GM18951 (cell line): Measurements from ENCODE around the gene PRKG1.

Experiments
- POLR2A ChIP-seq: IDR thresholded peaks from 4 replicates; pipeline ENCODE4 v1.6.1; 2011; ENCODE audit warnings: mild to moderate bottlenecking; ENCODE audit not compliant: insufficient read length, insufficient read depth; ENCODE audit errors: extremely low read depth
- in situ Hi-C: fragments of 300-500 bp; cut with MboI; formaldehyde crosslinking; loops from one replicate; pipeline ENCODE4 v1.12.0; 2022; ENCODE audit warnings: low sequenced_read_pairs, mixed read lengths, inconsistent platforms; ENCODE audit not compliant: unreplicated experiment

PRKG1 gene

DNA sequence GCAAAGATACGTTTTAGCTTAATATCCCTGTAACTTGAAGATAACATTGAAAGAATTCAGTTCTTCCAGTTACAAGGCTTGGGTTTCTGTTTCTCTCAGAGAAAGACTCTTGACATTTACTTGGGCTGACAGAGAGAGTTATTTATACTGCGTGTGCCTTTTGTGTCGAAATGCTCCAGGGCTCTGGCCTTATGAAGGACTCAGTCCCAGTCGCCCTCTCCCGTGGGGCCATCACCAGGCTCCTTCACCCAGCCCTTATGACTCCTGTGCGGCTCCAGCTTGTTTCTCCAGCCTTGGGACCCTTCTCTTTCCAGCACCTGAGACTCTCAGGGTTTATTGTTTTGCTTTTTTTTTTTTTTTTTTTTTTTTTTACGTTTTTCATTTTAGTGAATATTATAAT, 997.5 kb downstream of the PRKG1 start:
- no peak for TF ChIP-seq POLR2A
- in situ Hi-C loops, result no loop called here

DNA sequence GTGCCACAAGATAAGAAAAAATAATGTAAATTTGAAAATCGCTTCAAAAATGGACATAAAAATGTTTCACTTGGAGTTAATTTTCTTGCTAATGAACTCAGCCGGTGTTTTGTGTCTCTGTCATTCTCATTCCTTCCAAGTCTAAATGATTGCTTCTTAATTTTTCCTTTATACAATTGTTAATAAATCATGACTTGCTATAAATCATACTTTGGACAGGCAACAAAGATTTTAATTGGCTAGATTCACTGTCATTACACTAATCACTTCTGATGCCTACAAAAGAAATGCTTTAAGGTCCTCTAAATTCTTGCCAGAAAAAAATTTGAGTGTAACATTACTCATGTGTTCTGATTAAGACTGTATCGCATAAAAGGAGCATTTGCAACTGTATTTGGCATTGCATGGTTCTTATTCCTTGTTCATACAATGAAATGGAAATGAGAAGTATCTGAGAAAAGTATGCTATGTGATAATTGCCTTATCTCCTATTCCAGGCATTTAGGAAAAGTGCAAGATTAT, 1000.3 kb downstream of the PRKG1 start:
- in situ Hi-C loops, result no loop called here
- no peak for TF ChIP-seq POLR2A

DNA sequence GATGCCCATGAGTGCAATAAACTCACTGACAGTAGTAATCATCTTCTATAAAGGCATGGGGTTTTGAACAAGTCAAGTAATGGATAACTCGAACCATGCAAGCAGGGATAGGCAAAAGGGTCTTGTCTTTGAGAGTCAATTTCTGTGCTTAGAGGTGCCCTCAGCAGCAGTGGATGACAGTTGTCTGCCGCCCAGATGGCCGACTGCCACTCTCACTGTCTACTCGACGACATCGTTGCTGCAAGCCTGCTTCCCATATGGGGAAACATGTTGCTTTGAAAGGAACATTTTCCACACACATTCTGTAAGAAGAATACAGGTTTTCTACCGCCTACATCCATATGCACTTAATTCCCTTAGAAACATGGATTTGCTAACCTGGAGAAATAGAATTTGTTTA, 1003.5 kb downstream of the PRKG1 start:
- in situ Hi-C loops, result no loop called here
- no peak for TF ChIP-seq POLR2A

DNA sequence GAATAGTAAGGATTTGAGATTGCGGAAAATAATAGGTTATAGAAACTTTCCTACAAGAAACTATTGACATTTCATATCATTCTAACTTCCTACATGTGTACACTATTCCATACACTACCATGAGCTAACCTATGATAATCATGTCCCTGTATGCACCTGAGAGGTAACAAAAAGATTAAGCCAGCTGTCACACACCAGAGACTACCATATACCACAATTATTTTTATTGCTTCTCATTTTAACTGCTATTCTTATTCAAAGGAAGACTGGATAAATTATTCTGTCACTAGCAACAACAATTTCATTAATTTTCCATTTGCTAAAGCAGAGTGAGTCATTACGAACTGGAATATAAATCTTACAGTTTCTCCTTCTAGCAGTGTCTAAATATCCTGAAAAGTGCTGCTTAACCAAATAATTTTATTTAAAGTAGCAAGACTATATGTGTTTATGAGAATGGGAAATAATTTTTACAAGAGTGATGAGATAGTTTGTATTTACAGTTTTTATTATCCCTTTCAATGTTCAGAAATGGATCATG, 1004.2 kb downstream of the PRKG1 start:
- in situ Hi-C loops, result no loop called here
- no peak for TF ChIP-seq POLR2A

DNA sequence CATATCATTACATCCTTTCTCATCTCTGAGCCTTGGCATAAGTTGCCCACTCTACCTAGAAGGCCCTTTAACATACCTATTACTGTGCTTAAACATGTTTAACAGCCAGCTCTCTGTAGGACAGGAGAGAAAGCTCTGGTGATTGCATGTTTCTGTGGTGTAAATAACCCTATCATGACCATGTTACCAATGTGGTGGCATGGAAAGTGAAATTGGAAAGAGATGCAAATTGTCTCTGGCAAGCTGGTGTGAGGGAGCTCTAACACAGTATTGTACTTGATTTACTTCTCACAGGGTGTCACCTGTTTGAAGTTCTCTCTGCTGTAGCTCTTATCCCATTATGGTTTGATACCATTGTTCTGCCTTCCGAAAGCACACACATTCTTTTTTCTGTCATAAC, 1008.0 kb downstream of the PRKG1 start:
- TF ChIP-seq POLR2A, result no peak
- in situ Hi-C loops, result no loop called here

DNA sequence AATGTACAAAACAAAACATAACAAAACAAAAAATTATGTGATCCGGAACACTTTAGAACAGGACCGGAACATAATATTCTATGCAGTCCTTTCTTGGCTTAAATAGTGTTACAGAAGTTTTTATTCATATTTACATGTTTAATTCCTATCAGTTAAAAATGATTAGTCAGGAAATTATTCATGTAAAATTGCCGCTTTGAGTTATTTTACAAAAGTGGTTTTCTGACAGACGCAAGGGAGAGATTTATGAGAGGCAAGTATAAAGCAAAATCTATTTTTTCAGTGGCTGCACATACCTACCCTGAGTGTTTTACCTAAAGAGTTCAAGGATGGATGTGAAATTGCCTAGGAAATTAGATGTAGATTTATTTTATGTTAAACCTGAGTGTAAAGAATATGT, 1009.1 kb downstream of the PRKG1 start:
- TF ChIP-seq POLR2A, result no peak
- in situ Hi-C loops, result no loop called here

DNA sequence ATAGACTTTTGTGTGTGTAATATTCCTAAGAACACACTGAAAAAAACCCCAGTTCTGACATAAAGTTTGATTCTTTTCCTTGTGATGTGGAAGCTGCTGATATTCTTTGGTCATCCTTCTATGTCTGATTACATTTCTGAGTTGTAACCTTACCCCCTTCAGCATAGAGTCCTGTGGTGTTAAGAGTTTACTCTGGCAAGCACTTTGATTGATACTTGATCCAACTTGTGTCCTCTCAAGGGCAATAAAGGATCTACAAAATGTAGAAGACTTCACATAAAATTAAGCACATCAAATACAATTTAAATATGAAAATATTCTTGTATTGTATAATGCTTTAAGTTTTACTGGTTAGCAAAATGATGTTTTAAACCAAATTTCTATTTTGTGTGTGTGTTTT, 1018.1 kb downstream of the PRKG1 start:
- TF ChIP-seq POLR2A, result no peak
- in situ Hi-C loops, result no loop called here

DNA sequence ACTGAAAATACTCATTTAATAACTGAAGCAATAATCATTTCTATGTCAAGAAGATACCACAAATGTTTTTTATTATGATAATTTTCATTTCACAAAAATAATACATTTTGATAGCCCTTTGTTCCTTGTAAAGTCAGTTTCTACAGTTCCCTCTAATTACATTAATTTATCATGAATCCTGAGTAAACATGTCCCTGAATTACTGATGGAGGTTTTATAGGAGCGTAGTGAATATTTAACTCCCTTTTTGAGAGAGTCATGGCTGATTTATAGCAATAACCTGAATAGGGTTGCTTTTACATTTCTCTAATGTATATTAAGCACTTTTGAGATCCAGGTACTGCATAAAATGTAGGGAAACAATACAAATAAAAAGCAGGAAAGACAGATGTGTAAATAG, 1023.8 kb downstream of the PRKG1 start:
- in situ Hi-C loops, result no loop called here
- no peak for TF ChIP-seq POLR2A

DNA sequence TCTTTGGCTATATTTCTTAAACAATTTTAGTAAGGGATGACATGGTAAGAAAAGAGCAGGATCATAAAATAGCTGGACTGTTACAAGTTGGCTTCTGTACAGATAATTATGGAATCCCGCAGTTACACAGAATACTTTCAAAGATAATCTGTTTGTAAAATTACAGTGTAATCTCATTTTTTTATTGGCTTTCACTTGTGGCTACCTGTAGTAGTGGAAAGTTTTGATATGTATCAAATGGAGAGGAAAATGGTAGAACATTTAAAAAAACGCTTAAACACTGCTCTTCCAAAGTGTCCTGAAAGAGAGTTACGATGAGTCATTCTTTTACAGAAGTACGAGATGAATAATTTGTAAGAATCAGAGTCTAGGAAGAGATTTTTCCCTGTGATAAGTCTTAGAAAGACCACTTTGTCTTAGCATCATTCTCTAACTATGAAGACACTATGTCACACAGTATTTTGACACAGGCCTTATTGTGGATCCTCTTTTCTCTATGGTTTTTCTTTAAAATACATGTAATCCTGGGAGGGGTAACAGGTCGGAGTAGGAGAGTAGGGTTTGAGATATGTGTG, 1024.8 kb downstream of the PRKG1 start:
- no peak for TF ChIP-seq POLR2A
- in situ Hi-C loops, result no loop called here

DNA sequence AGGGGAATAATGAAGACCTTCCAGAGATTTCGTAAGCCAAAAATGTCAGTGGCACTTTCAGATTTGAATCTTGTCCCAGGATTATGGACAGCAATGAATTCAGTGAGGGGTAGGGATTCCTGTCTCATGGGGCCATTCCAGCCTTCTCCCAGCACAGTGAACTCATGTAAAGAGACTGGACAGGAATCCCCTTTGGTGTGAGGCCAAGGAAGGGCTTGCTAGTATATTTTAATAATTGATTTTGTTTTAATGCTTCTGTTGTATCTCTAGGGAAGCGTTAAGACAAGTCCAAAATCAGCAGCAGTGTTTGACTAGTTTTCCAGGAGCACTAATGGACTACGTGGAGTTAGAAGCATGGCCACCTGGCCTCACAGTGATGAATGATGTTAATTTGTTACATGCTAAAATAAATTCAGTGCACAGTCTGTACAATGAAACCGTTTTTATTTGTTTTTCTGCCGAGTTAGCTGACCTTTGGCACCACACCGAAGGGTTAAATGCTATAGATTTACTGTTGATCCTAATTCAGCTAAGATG, 1025.8 kb downstream of the PRKG1 start:
- no peak for TF ChIP-seq POLR2A
- in situ Hi-C loops, result no loop called here

DNA sequence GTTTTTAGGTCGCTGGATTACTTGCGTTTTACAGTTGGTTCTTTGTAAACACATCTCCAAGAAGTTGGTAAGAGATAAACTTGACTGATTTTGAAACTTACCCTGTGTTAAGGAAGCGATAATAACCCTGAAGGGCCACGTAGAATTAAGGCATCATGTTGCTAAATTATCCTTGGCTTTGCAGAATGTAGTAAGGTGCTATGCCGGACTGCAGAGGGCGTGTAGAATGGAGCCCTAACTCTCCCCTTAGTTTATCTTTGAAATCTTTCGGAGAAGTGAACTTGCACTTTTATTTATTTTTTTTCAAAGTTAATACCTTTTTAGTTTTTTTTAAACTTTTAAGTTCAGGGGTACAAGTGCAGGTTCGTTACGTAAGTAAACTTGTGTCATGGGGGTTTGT, 1031.0 kb downstream of the PRKG1 start:
- in situ Hi-C loops, result no loop called here
- TF ChIP-seq POLR2A, result no peak

DNA sequence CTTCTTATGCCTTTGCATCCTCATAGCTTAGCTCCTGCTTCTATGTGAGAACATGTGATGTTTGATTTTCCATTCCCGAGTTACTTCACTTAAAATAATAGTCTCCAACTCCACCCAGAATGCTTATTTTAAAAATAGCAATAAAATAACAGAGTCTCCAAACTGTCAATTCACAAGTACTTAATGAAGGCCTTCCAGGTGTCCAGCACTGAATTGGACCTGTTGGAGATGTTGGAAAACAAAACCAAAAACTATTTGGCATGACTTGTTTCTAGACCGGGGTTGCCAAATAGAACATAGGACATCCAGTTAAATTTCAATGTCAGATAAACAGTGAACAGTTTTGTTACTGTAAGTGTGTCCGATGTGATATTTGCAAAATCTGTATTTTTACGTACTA, 1031.7 kb downstream of the PRKG1 start:
- in situ Hi-C loops, result no loop called here
- no peak for TF ChIP-seq POLR2A

DNA sequence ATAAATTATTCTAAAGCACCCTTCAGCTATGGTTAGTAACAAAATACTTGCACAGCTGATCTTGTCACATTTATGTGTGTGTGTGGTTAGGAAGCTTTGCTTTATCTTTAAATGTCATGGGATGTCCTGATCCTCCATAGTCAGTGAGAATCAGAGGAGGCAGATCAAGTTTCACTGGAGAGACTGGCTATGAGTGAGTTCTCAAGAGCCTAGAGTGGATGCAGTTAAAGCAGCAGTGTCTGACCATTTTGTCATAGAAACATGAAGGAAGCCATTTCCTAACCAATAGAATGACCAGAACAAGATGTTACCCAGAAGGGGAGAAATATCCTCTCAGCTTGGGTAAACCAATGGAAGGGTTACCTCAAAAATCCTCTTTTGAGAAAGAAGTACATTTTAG, 1032.6 kb downstream of the PRKG1 start:
- in situ Hi-C loops, result no loop called here
- no peak for TF ChIP-seq POLR2A

DNA sequence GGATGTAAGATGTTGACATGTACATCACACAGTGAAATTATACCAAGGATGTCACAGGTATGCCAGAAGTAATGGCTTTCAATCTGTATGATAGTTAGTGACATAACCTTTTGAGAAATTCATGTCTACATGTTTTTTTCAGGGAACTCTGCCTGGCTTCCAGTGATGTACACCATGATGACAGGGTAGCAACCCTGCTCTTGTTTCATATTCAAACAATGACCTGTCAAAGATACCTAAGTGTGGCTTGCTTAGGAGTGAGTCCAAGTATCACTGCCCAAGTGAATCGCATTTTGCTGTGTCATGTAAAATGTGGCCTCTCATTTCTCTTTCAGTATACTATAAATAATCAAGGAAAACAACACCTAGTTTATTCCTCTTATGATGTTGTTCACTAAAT, 1033.9 kb downstream of the PRKG1 start:
- in situ Hi-C loops, result no loop called here
- TF ChIP-seq POLR2A, result no peak
